Islet precursor cell (in vitro differentiated cells): ENCODE measurements around the gene HOXA3.
A peak's percentile ranks its signal among the peaks of the same experiment; 100 is the strongest.

Experiments
- DNase-seq: peaks from one replicate; pipeline ENCODE4 v3.0.0-alpha.2; 2018

The HOXA3 gene

DNA sequence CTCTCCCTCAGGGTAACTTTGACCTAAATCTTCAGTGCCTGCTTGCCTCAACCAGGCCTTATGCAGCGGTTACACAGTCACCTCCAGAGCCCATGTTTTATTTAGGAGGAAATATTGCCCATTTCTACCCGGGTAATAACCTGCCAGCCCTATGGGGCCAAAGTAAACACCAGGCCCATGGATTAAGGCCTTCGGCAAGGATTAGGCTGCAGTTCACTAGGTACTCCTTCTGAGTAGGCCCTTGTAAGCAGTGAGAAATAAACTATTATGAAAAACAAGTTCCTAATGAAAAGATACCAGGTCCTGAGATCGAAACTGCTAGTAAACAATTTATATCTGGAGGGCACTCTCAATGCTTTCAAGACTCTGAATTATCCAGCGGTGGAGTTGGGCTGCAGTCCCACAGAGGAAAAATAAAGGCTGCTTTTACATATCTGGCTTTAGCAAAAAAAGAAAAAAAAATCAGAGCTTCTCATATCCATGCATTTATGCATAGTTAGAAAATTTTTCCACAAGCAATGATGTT lies 25.5 kb upstream of the HOXA3 start:
- DNase-seq = peak; percentile 15

GRCh38 chr7:27176962-27177794 lies 24.8 kb upstream of the HOXA3 start:
- DNase-seq = peak; percentile 50

- no peak for DNase-seq
These were observed 24.1 kb upstream of the HOXA3 start for GRCh38 chr7:27176524-27176845.

DNA sequence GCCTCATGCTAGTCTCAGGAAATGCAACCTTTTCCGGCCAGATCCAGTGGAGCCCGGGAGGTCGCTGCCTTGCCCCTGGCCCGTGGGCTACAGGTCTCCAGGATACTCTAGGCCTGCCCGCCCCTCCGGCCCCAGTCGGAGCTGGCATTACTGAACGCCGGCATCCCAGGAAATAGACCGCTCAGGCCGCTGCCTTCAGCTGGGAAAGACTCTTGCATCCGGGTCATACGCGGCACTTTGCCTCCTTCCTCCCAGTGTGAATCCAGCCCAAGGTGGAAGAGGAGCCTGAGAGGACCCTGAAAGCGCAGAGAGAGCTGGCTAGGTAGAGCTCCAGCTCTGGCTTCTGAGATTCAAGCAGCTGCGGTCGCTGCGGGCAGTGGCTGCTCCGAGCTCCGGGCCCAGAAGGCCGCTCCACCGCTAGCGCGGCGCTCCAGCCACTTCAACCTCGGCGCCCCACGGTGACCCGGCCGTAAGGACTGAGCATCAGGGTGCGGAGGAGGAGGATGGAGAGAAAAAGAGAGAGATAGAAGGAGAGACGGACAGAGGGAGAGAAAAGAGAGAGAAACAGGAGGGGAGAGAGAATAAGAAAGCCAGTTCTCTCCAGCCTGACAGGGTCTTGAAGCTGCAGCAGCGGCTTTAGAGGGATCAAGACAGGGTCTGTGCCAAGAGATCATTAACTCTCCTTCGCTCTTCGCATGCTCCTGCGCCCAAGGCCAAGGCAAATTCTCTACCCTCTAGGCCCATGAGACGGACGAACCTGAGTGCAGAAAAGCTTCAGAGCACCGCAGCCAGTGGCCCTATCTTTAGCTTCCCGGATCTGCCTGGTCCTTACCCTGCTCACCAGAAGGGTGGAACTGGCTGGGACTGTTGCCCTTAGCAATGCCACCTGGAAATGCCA lies 23.5 kb upstream of the HOXA3 start:
- peak; percentile 77 for DNase-seq

DNA sequence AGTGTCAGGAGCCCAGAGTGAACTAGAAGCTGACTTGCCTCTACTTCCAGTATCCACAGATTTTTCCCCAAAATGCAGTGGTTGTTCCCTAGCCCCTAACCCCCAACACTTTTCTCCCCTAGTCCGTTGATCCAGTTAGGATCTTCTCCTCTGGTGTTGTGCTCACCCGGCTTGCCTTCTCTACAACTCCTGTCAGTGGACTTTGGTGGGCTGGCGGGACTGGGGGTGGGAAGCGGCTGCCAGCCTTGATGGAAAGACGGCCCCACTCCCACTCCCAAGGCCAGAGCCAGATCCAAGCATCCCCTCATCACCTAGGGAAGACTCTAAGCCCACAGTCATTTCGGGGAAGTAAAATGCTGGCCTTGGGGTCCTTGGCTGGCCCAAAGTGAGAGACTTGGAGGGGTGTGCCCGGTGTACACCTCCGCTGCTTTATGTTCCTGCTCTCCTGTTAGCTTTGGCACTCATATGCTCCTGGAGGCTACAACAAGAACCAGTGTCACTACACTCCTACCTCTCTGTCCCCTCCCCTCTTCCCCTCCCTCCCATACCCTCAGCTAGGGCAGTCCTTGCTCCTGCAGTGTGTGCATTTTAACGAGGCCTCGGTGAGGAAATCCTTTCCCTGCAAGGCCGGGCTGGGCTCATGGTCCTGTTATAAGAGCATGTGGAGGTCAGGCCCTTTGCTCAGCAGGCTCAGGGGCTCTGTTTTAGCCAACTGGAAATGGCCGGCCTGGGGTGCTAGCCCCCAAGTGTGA lies 22.7 kb upstream of the HOXA3 start:
- no peak for DNase-seq

DNA sequence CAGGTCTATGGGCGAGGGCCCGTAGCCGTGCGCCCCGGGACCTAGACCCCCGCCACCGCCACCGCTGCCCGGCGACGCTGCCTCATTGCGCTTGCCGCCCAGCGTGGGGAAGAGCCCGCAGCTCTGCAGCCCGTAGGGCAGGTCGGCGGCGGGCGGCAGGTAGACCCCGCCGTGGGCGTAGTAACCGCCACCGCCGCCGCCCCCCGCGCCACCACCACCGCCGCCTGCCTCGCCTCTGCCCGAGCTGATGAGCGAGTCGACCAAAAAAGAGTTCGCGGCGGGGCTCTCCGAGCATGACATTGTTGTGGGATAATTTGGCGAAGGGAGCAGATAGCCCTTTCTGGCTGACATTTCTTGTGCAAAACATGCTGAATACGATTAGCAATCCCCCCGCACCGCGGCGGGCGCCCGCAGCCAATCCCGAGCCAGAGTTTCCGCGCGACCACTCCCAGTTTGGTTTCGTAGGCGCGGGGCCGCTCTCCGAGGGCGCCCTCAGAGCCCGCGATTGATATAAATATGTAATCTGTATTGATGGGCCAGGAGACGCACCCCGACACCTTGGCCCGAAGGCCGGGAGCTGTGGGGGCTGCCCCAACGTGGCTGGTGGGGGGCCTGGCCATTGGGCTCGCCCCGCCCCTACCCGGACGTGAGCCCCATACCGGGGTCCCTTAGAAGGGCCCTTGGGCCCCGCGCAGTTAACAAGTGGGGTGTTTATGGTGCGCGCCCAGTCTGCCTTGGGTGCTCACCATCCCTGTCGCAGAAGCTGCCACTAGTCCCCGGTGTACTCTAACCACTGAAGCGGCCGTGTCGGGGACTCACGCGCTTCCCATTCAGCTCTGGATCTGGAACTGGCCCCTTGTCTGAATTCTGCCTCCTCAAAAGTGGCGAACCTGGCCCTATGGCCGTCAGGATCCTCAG lies 21.8 kb upstream of the HOXA3 start, which contains the start of gene HOXA10:
Gene HOXA10, minus strand, starts transcription at position 365 of the 918 bp plus-strand sequence. Its CDS starts 14 bp downstream, at position 351.
- peak; percentile 67 for DNase-seq

GRCh38 chr7:27173511-27173955 lies 21.1 kb upstream of the HOXA3 start:
- peak; percentile 59 for DNase-seq

DNA sequence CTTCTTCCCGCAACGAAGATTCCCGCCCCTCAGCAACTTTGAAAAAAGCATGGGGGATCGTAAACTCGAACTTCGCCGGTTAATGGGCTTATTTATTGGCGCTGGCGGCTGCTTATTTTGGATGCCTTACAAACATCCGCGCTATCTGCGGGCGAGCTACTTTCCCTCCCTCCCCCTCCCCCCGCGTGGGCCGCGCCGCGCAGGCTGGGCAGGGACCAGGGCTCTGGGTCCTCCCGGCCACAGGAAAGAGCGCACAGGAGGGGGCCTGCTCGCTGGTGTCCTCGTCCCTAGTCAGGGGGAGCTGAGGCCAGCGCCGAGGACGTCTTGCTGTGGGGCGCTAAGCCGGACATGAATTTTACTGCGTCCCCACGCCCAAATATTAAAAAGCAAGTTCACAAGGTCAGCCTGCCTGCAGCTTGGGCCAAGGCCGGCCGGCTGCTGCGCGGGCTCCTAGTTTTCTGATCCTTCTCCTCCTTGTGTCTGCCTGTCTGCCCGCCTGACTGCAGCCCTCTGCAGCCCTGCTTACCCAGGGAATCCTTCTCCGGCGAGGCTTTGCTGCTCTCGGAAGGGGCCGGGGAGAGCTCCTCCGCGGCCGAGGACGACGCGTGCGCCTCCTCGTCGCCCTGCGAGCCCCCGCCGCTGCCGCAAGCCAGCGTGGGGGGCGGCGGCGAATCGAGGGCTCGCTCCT lies 20.6 kb upstream of the HOXA3 start:
- DNase-seq = peak; percentile 77

GRCh38 chr7:27172315-27172774 lies 20.0 kb upstream of the HOXA3 start:
- DNase-seq = peak; percentile 60

DNA sequence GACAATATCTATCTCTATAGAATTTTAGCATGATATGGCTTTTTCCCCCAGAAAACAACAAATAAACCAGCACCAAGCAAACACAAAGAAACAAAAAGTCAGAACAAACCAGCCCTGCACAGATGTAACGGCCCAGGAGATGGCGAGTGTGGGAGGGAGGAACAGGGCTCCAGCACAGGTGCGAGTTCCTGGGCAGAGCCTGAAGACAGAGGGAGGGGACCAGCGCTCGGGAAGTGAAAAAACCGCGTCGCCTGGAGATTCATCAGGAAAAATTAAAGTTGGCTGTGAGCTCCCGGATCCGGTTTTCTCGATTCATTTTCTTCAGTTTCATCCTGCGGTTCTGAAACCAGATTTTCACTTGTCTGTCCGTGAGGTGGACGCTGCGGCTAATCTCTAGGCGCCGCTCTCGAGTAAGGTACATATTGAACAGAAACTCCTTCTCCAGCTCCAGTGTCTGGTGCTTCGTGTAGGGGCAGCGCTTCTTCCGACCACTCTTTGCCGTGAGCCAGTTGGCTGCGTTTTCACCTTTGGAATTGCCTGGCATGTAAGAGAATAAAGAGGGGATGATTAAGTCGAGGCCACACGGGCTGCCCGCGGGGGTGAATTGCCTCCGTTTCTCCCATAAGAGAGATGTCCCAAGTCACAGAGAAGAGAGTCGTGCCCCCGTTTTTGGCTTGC lies 19.4 kb upstream of the HOXA3 start:
- peak; percentile 75 for DNase-seq

DNA sequence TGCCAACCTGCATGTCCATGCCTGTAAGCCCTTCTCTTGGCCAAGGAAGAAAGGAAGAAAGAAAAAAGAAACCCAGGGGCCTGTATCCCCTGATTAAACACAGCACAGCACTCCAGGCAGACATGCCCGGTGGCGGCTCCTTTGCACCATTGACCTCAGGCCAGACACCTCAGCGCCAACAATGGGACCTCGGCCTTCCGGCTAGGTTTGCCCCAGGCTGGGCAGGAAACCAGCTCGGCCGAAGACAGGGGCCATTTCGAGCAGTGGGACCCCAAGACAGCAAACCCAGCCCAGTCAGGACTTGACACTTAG lies 18.9 kb upstream of the HOXA3 start:
- peak; percentile 85 for DNase-seq

GRCh38 chr7:27170426-27171324 lies 18.3 kb upstream of the HOXA3 start:
- no peak for DNase-seq

- DNase-seq = peak; percentile 76
These were observed 17.5 kb upstream of the HOXA3 start for GRCh38 chr7:27169658-27170425.

DNA sequence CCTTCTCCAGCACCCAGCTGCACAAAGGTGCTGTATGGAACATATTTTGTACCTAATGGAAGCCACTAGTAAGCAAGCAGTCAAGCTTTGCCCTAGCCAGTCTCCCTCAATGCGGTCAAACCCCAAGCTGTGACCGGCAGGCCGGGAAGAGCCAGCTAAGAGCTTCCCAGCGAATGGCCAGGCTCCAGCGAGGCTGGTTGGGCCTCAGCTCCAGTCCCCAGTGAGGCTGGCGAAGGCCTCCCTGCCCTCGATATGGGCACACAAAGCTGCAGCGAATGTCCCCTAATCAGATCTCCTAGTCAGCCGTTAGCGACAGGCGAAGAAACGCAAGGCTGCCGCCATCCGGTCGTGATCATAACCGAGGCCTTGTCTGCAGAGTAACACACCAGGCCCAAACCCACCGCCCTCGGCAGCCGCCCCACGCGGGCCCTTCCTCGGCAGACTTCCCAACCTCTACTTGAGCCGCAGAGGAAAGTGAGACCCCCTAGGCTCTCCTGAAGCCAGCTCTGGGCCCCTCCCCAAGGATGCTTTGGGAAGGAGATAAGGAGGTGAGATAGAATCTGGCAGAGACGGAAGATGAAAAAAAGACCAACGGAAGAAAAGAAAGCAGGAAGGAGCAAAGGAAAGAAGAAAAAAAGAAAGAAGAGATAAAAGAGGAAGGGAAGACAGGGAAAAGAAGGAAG lies 16.0 kb upstream of the HOXA3 start:
- DNase-seq = peak; percentile 80

- DNase-seq = no peak
These were observed 15.5 kb upstream of the HOXA3 start for GRCh38 chr7:27167916-27168264.

- peak; percentile 58 for DNase-seq
These were observed 14.4 kb upstream of the HOXA3 start for GRCh38 chr7:27166531-27167505.
